ENCODE results near the gene ERICH6. TPM values are rescaled to one million over a fixed set of nuclear protein-coding genes. Genes with fewer than 3 reads are reported as not detected.
A peak's percentile ranks its signal among the peaks of the same experiment; 100 is the strongest.

The ERICH6 gene
- total and polyA plus RNA-seq, 5 donors from 2014 or later, result 0.17 to 0.77 TPM; not detected in 3

DNA sequence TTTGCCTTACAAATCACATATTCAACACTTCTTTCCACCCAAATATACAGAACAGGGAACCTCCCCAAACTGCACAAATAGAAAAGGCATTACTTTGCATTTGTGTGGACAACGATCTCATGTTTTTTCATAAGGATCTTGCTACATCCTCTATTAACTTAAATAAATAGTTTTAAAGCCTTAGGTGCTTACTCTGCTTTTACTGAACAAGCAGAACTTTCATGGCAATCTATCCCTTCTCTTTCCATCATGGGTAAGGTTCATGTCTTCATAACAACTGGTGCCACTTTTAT lies 41.1 kb upstream of the ERICH6 start:
- peak overlapping the region; percentile 26 to 70 (median 67) for H3K27ac Mint-ChIP-seq
- H3K4me1 Mint-ChIP-seq, result peaks cover 46 to 83% (median 73%) of the 10 kb centered on the region in 4 donors
- ATAC-seq (ENCODE audit: low read depth in 2 of 2), result no peak

DNA sequence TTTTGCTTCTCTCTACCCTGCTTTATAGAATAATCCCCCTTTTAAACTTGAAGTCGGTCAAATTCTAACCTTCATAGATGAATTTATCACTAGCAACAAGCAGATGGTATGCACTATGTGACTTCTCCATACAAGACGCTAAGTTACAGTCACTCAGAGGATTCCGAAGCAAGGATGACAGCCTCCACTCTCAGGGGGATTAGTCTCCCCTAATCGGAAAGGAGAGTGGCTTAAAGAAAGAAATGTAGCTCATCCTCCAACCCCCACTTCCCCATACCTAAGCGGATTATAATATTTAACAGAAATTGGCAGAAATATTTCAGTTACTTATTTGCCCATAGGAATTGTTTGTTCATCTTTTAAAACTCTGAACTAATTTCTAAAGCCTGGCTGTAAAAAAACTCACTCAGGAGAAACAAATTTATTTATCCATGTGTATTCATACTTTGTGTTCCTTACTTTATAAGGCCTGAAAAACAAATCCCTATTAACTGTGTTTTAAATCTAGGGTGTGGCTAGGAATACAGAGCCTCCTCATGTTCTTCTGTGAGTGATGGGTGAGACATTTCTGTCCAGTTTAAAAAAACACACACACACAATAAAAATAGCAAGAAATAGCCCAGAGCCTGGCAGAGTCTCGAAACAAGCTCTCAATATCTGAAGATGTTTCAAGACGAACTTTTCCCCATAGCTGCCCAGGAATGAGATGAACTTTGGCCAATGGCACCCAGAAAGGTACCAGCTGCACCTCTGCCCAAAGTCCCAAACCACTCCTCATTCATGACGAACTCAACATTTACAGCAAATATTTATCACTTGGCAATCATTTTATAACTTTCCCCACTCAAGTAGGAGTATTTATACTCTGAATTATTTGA lies 40.6 kb upstream of the ERICH6 start:
- ATAC-seq (ENCODE audit: low read depth in 2 of 2), result no peak
- H3K4me1 Mint-ChIP-seq, result peaks cover 46 to 83% (median 75%) of the 10 kb centered on the region in 4 donors
- peak overlapping the region in 2 of 3 donors; percentile 67 to 86 for H3K27ac Mint-ChIP-seq
- H3K27me3 Mint-ChIP-seq, result no peaks in the 10 kb centered on the region
- H3K4me3 ChIP-seq (ENCODE audit: low read depth, low read length), result no peak overlapping the region
- no peaks in the 10 kb centered on the region for H3K27me3 ChIP-seq (ENCODE audit: control insufficient read depth, insufficient read depth, low read length)
- no peaks in the 10 kb centered on the region for H3K9me3 ChIP-seq (ENCODE audit: control insufficient read depth in 2 of 2, low read length in 2 of 2)
- no peaks in the 10 kb centered on the region for H3K9me3 Mint-ChIP-seq
- peaks cover 27% of the 10 kb centered on the region for H3K4me1 ChIP-seq (ENCODE audit: control insufficient read depth, insufficient read depth, low read length, poor library complexity, severe bottlenecking)
- peaks cover 19% of the 10 kb centered on the region for H3K36me3 ChIP-seq (ENCODE audit: control insufficient read depth, insufficient read depth, low read length)
- H3K36me3 Mint-ChIP-seq, result peaks cover 19% of the 10 kb centered on the region
- DNase-seq, result no peak
- peak overlapping the region in 2 of 4 donors; percentile 33 to 47 for H3K4me3 Mint-ChIP-seq
- H3K27ac ChIP-seq (ENCODE audit: insufficient read depth, low read length, poor library complexity, severe bottlenecking), result no peak overlapping the region

More for the DNA sequence above, 41.1 kb upstream of the ERICH6 start:
- peaks cover 22% of the 10 kb centered on the region for H3K4me1 ChIP-seq (ENCODE audit: control insufficient read depth, insufficient read depth, low read length, poor library complexity, severe bottlenecking)
- H3K4me3 Mint-ChIP-seq, result peak overlapping the region in 2 of 4 donors; percentile 33 to 47
- no peak overlapping the region for H3K27ac ChIP-seq (ENCODE audit: insufficient read depth, low read length, poor library complexity, severe bottlenecking)
- no peaks in the 10 kb centered on the region for H3K9me3 Mint-ChIP-seq
- H3K27me3 Mint-ChIP-seq, result no peaks in the 10 kb centered on the region
- H3K9me3 ChIP-seq (ENCODE audit: control insufficient read depth in 2 of 2, low read length in 2 of 2), result no peaks in the 10 kb centered on the region
- no peaks in the 10 kb centered on the region for H3K27me3 ChIP-seq (ENCODE audit: control insufficient read depth, insufficient read depth, low read length)
- H3K4me3 ChIP-seq (ENCODE audit: low read depth, low read length), result no peak overlapping the region
- peaks cover 19% of the 10 kb centered on the region for H3K36me3 Mint-ChIP-seq
- peaks cover 19% of the 10 kb centered on the region for H3K36me3 ChIP-seq (ENCODE audit: control insufficient read depth, insufficient read depth, low read length)
- no peak for DNase-seq

DNA sequence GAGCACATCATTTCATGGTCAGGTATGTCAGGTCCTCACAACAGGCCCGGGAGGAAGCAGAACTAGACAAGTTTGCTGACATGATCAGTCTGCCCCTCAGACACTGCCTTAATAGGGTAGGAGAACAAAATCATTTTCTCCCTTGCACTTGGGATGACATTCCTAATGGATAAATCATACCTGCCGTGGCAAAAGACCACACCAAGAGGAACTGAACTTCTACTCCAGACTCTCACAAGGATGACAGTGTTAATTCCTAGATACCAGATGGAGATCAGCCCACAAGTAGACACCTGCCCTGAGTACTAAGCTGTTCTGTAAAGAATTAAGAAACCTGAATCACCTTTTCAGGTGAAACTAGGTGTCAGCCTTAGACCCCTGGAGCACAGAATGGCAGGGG lies 39.8 kb upstream of the ERICH6 start:
- H3K4me1 ChIP-seq (ENCODE audit: control insufficient read depth, insufficient read depth, low read length, poor library complexity, severe bottlenecking), result peaks cover 24% of the 10 kb centered on the region
- H3K27me3 ChIP-seq (ENCODE audit: control insufficient read depth, insufficient read depth, low read length), result no peaks in the 10 kb centered on the region
- no peak overlapping the region for H3K4me3 Mint-ChIP-seq
- DNase-seq, result no peak
- H3K27ac ChIP-seq (ENCODE audit: insufficient read depth, low read length, poor library complexity, severe bottlenecking), result no peak overlapping the region
- H3K27ac Mint-ChIP-seq, result peak overlapping the region; percentile 29 to 86 (median 67)
- H3K9me3 Mint-ChIP-seq, result no peaks in the 10 kb centered on the region
- no peak for ATAC-seq (ENCODE audit: low read depth in 2 of 2)
- H3K36me3 ChIP-seq (ENCODE audit: control insufficient read depth, insufficient read depth, low read length), result peaks cover 19% of the 10 kb centered on the region
- H3K27me3 Mint-ChIP-seq, result no peaks in the 10 kb centered on the region
- H3K36me3 Mint-ChIP-seq, result peaks cover 19% of the 10 kb centered on the region
- H3K9me3 ChIP-seq (ENCODE audit: control insufficient read depth in 2 of 2, low read length in 2 of 2), result no peaks in the 10 kb centered on the region
- peaks cover 39 to 83% (median 75%) of the 10 kb centered on the region in 4 donors for H3K4me1 Mint-ChIP-seq
- no peak overlapping the region for H3K4me3 ChIP-seq (ENCODE audit: low read depth, low read length)

DNA sequence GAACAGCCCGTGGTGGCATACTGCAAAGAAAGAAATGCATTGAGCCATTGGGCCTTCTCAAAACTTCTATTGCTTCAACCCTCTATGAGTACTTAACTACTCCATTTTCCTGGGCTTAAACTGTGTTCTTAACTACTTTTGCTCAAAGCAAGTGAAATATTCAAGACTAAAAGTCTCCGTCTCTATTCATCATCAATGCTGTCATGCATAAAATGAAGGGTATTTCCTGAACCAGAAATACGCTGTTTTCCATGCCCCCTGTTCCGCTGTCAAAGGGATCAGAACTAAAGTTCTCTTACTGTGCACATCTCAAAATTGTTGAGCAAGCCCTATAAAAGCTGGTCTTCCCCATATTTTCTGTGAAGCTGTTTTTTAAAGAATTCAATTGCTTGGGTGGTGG lies 39.0 kb upstream of the ERICH6 start:
- Histone ChIP-seq H3K36me3 (ENCODE audit: control insufficient read depth, insufficient read depth, low read length) (peaks cover 19% of the 10 kb centered on the region), H3K4me1 (ENCODE audit: control insufficient read depth, insufficient read depth, low read length, poor library complexity, severe bottlenecking) (peaks cover 24% of the 10 kb centered on the region), H3K27me3 (ENCODE audit: control insufficient read depth, insufficient read depth, low read length) (no peaks in the 10 kb centered on the region), H3K9me3 (ENCODE audit: control insufficient read depth in 2 of 2, low read length in 2 of 2) (no peaks in the 10 kb centered on the region), H3K27ac (ENCODE audit: insufficient read depth, low read length, poor library complexity, severe bottlenecking) (no peak overlapping the region), H3K4me3 (ENCODE audit: low read depth, low read length) (no peak overlapping the region)
- Mint-ChIP-seq H3K36me3 (peaks cover 19% of the 10 kb centered on the region), H3K9me3 (no peaks in the 10 kb centered on the region), H3K4me3 (no peak overlapping the region), H3K4me1 (peaks cover 33 to 83% (median 75%) of the 10 kb centered on the region in 4 donors), H3K27me3 (no peaks in the 10 kb centered on the region), H3K27ac (peak overlapping the region in 1 of 3 donors; percentile 67)
- ATAC-seq (ENCODE audit: low read depth in 2 of 2) (no peak), DNase-seq (no peak)

DNA sequence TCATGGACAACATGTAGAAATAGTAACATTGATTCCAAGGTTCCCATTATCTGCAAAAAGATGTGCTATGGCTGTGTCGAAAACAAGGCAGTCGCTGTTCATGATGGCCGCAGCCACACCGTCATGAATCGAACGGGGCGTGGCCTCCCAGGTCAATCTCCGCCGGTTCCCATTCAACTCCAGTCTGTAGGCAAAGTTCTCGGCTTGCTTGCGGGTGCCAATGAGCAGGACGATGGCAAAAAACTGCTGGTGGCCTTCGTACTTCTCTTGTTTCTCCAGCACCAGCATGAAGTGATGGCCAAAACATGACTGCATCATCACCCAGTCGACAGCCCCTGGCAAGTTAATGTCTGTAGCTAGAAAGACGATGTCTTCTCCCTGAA lies 38.4 kb upstream of the ERICH6 start:
- Histone ChIP-seq H3K27me3 (ENCODE audit: control insufficient read depth, insufficient read depth, low read length) (no peaks in the 10 kb centered on the region), H3K4me3 (ENCODE audit: low read depth, low read length) (no peak overlapping the region), H3K4me1 (ENCODE audit: control insufficient read depth, insufficient read depth, low read length, poor library complexity, severe bottlenecking) (peaks cover 24% of the 10 kb centered on the region), H3K27ac (ENCODE audit: insufficient read depth, low read length, poor library complexity, severe bottlenecking) (no peak overlapping the region), H3K36me3 (ENCODE audit: control insufficient read depth, insufficient read depth, low read length) (peaks cover 19% of the 10 kb centered on the region), H3K9me3 (ENCODE audit: control insufficient read depth in 2 of 2, low read length in 2 of 2) (no peaks in the 10 kb centered on the region)
- peaks cover 19% of the 10 kb centered on the region for H3K36me3 Mint-ChIP-seq
- no peak for ATAC-seq (ENCODE audit: low read depth in 2 of 2)
- H3K4me3 Mint-ChIP-seq, result no peak overlapping the region
- H3K4me1 Mint-ChIP-seq, result peaks cover 30 to 83% (median 77%) of the 10 kb centered on the region in 4 donors
- DNase-seq, result no peak
- H3K27ac Mint-ChIP-seq, result peak overlapping the region in 1 of 3 donors; percentile 67
- H3K9me3 Mint-ChIP-seq, result no peaks in the 10 kb centered on the region
- H3K27me3 Mint-ChIP-seq, result no peaks in the 10 kb centered on the region

DNA sequence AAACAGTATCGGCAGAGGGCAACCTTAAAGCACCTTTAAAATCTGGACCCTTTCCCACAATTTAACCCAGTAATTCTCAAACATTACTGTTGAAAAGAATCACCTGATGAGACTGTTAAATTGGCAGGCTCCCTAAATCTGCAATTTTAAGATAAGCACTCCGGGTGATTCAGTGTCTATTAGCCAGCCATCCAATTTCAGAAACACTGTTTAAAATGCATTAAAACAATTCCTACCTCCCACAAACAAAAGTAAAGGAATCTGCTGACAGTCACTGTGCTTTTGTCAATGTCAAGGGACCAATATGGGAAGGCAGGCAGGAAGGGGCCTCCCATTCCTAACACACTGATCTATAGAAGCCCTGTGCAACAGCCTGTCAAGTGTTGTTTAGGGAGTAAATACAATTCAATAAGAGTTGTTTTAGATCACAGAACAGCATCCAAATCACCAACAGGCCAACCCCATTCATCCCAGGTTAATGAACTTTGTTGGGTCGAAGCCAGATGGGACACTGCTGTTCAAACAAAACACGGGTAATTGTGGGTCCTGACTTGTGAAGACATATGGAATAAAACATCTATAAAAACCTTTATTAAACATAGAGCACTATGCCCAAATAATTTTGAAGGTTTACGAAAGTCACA lies 37.9 kb upstream of the ERICH6 start:
- Mint-ChIP-seq H3K27me3 (no peaks in the 10 kb centered on the region), H3K9me3 (no peaks in the 10 kb centered on the region), H3K4me1 (peaks cover 26 to 79% (median 73%) of the 10 kb centered on the region in 4 donors), H3K4me3 (peak overlapping the region in 1 of 4 donors; percentile 29), H3K36me3 (peaks cover 19% of the 10 kb centered on the region), H3K27ac (peak overlapping the region in 1 of 3 donors; percentile 83)
- Histone ChIP-seq H3K4me1 (ENCODE audit: control insufficient read depth, insufficient read depth, low read length, poor library complexity, severe bottlenecking) (peaks cover 20% of the 10 kb centered on the region), H3K27me3 (ENCODE audit: control insufficient read depth, insufficient read depth, low read length) (no peaks in the 10 kb centered on the region), H3K4me3 (ENCODE audit: low read depth, low read length) (no peak overlapping the region), H3K27ac (ENCODE audit: insufficient read depth, low read length, poor library complexity, severe bottlenecking) (no peak overlapping the region), H3K9me3 (ENCODE audit: control insufficient read depth in 2 of 2, low read length in 2 of 2) (no peaks in the 10 kb centered on the region), H3K36me3 (ENCODE audit: control insufficient read depth, insufficient read depth, low read length) (peaks cover 19% of the 10 kb centered on the region)
- ATAC-seq (ENCODE audit: low read depth in 2 of 2) (no peak), DNase-seq (no peak)

DNA sequence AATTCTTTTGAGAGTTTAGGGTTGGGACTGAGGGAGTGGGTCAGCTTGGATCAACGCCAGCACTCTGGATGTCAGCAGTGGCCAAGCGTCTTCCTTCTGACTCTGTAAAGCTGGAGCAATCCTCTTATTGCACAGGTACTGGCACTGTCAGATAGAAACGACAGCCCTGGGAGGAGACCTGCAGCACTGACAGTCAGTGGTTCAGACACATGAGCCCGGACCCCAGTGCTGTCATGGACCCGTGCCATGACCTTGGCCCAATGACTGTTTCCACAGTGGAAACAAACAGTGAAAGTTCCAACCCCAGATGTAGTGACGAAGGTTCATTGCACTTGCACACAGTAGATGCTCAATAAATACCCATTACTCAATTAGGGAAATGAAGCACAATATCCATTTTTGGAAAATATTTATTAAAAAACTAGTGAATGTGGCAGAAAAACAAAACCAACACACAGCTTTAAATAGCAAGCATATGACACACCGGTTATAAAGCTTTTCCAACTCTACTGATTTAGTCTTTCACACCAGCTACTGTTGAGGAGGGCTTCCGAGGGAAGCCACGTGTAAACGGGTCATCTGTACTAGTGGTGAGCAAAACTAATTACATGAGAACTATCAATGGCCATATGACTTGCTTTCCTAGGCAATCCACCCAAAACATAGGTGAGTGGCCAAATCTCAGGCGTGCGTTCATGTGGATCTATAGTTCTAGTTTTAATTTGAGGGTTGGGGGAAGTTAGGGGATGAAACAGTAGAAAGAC lies 37.2 kb upstream of the ERICH6 start:
- Mint-ChIP-seq H3K27ac (peak overlapping the region in 1 of 3 donors; percentile 83), H3K4me1 (peaks cover 26 to 75% (median 67%) of the 10 kb centered on the region in 4 donors), H3K9me3 (no peaks in the 10 kb centered on the region), H3K4me3 (no peak overlapping the region), H3K27me3 (no peaks in the 10 kb centered on the region), H3K36me3 (peaks cover 19% of the 10 kb centered on the region)
- no peak for DNase-seq
- Histone ChIP-seq H3K36me3 (ENCODE audit: control insufficient read depth, insufficient read depth, low read length) (peaks cover 19% of the 10 kb centered on the region), H3K4me3 (ENCODE audit: low read depth, low read length) (no peak overlapping the region), H3K27me3 (ENCODE audit: control insufficient read depth, insufficient read depth, low read length) (no peaks in the 10 kb centered on the region), H3K27ac (ENCODE audit: insufficient read depth, low read length, poor library complexity, severe bottlenecking) (no peak overlapping the region), H3K9me3 (ENCODE audit: control insufficient read depth in 2 of 2, low read length in 2 of 2) (no peaks in the 10 kb centered on the region), H3K4me1 (ENCODE audit: control insufficient read depth, insufficient read depth, low read length, poor library complexity, severe bottlenecking) (peaks cover 18% of the 10 kb centered on the region)
- no peak for ATAC-seq (ENCODE audit: low read depth in 2 of 2)
